SJSA1 (cell line): ENCODE results near the gene P2RX4. TPM values are rescaled to one million over a fixed set of nuclear protein-coding genes. Genes with fewer than 3 reads are reported as not detected.
"Not testable (repeated sequence)": the region's sequence is repeated elsewhere in the genome, so short reads cannot be mapped to it uniquely, and the experiment has no call there.

ENCODE experiments used
- DNase-seq, 2 experiments: peaks; one replicate each; pipeline ENCODE4 v3.0.0-alpha.2; 2015 to 2020; ENCODE audit warnings: low spot score in 2 of 2, low read depth in 1 of 2
- H3K27ac ChIP-seq: fragments of 250-450 bp; sonication (Bioruptor Pico); 2 replicates; pipeline ENCODE4 v1.5.1; 2020; ENCODE audit warnings: mild to moderate bottlenecking, moderate library complexity
- H3K27me3 ChIP-seq: fragments of 250-450 bp; sonication (Bioruptor Pico); replicated peaks from 2 replicates; pipeline ENCODE4 v1.5.1; 2020; ENCODE audit warnings: mild to moderate bottlenecking, moderate library complexity
- H3K36me3 ChIP-seq: fragments of 250-450 bp; sonication (Bioruptor Pico); 2 replicates; pipeline ENCODE4 v1.5.1; 2020; ENCODE audit warnings: mild to moderate bottlenecking
- H3K4me1 ChIP-seq: fragments of 250-450 bp; sonication (Bioruptor Pico); replicated peaks from 2 replicates; pipeline ENCODE4 v1.6.1; 2021; ENCODE audit warnings: mild to moderate bottlenecking
- H3K4me3 ChIP-seq: fragments of 250-450 bp; sonication (Bioruptor Pico); 2 replicates; pipeline ENCODE4 v1.5.1; 2020; ENCODE audit warnings: mild to moderate bottlenecking
- H3K9me3 ChIP-seq: fragments of 250-450 bp; sonication (Bioruptor Pico); replicated peaks from 2 replicates; pipeline ENCODE4 v1.5.1; 2020; ENCODE audit warnings: mild to moderate bottlenecking
- total RNA-seq: library from RNA; depleted of rRNA; stranded (reverse); fragments of >200 nt; shearing (Covaris generic); gene quantifications from 2 replicates; pipeline ENCODE4 v1.2.3, GENCODE V29; 2014

P2RX4 gene
- total RNA-seq, 1 experiment from 2014 or later = 99.2 TPM

GRCh38 chr12:121198949-121199348 is 11.0 kb upstream of the P2RX4 start:
- Histone ChIP-seq H3K27me3 (no peaks in the 10 kb centered on the region), H3K4me1 (peaks cover 22% of the 10 kb centered on the region), H3K9me3 (no peaks in the 10 kb centered on the region), H3K4me3 (no peak overlapping the region), H3K27ac (no peak overlapping the region), H3K36me3 (no peaks in the 10 kb centered on the region)
- DNase-seq = no peak

DNA sequence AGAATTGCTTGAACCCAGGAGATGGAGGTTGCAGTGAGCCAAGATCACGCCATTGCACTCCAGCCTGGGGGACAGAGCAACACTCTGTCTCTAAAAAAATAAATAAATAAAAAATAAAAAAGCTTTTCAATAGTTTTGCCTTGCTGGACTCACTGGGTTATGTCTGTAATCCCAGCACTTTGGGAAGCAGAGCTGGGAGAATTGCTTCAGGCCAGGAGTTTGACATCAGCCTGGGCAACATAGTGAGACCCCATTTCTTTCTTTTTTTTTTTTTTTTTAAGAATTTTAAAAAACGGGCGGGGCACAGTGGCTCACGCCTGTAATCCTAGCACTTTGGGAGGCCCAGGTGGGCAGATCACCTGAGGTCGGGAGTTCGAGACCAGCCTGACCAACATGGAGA is 8.8 kb upstream of the P2RX4 start:
- not testable (repeated sequence) for H3K27ac ChIP-seq, H3K27me3 ChIP-seq, H3K9me3 ChIP-seq, H3K4me3 ChIP-seq, DNase-seq, H3K36me3 ChIP-seq
- H3K4me1 ChIP-seq = peaks cover 35% of the 10 kb centered on the region

DNA sequence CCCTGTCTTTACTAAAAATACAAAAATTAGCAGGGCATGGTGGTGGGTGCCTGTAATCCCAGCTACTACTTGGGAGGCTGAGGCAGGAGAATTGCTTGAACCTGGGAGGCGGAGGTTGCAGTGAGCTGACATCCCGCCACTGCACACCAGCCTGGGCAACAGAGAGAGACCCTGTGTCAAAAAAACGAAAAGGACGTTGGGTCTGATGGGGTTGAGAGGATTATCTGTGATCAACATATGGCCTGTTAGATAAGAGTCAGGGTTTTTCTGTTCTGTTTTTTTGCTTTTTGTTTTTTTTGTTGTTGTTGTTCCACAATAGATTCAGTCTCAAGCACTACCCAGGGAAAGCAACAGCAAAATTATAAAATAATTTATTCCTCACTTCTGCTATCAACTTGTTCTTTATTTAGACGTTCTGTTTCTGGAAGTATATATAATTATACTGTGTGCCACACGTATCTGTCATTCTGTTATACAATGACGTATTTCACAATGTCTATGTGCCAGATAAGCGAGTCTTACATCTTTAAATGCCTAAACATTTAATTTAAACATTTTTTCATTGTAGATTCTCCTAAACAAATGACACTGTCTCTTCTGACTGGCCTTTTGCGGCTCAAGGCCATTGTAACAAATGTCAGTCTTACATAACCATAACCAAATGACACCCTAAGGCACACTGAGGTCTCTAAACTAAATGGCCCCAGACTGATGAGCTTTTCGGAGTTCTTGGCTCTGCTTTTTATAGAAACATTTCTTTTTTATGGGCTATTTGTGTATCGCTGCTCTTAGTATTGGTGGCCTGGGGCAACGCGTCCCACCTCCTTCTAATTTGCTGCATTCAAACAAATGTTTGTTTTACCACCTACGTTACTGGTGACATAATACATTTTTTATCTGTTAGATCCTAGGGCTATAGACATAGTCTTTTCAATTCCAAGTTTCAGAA is 7.2 kb upstream of the P2RX4 start:
- DNase-seq = peak in 1 of 2 experiments; percentile 71
- H3K4me3 ChIP-seq = no peak overlapping the region
- peaks cover 35% of the 10 kb centered on the region for H3K4me1 ChIP-seq
- peak overlapping the region; percentile 46 for H3K27ac ChIP-seq
- no peaks in the 10 kb centered on the region for H3K9me3 ChIP-seq
- no peaks in the 10 kb centered on the region for H3K36me3 ChIP-seq
- H3K27me3 ChIP-seq = no peaks in the 10 kb centered on the region

GRCh38 chr12:121203482-121203881 is 6.4 kb upstream of the P2RX4 start:
- H3K27me3 ChIP-seq = no peaks in the 10 kb centered on the region
- no peak for DNase-seq
- H3K9me3 ChIP-seq = no peaks in the 10 kb centered on the region
- peaks cover 35% of the 10 kb centered on the region for H3K4me1 ChIP-seq
- H3K27ac ChIP-seq = peak overlapping the region; percentile 46
- no peaks in the 10 kb centered on the region for H3K36me3 ChIP-seq
- H3K4me3 ChIP-seq = no peak overlapping the region

GRCh38 chr12:121205491-121205890 is 4.4 kb upstream of the P2RX4 start:
- peaks cover 5% of the 10 kb centered on the region for H3K36me3 ChIP-seq
- peaks cover 41% of the 10 kb centered on the region for H3K4me1 ChIP-seq
- no peaks in the 10 kb centered on the region for H3K27me3 ChIP-seq
- H3K9me3 ChIP-seq = no peaks in the 10 kb centered on the region
- H3K4me3 ChIP-seq = no peak overlapping the region
- no peak overlapping the region for H3K27ac ChIP-seq
- DNase-seq = no peak

DNA sequence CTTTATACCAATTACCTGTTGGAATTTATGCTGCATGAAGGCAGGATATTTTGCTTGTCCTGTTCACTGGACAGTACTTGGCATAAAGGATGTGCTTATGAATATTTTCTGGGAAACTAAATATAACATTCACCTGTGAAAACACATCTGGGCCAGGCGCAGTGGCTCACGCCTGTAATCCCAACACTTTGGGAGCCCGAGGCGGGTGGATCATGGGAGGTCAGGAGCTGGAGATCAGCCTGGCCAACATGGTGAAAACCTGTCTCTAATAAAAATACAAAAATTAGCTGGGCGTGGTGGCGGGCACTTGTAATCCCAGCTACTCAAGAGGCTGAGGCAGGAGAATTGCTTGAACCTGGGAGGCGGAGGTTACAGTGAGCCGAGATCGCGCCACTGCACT is 1.4 kb upstream of the P2RX4 start:
- H3K27ac ChIP-seq, DNase-seq, H3K27me3 ChIP-seq, H3K9me3 ChIP-seq, H3K4me3 ChIP-seq: not testable (repeated sequence)
- peaks cover 35% of the 10 kb centered on the region for H3K4me1 ChIP-seq
- peaks cover 20% of the 10 kb centered on the region for H3K36me3 ChIP-seq

GRCh38 chr12:121209221-121209620 is 708 bp upstream of the P2RX4 start:
- Histone ChIP-seq H3K36me3 (peaks cover 25% of the 10 kb centered on the region), H3K4me1 (peaks cover 35% of the 10 kb centered on the region), H3K4me3 (no peak overlapping the region), H3K27ac (no peak overlapping the region), H3K27me3 (no peaks in the 10 kb centered on the region), H3K9me3 (no peaks in the 10 kb centered on the region)
- no peak for DNase-seq

DNA sequence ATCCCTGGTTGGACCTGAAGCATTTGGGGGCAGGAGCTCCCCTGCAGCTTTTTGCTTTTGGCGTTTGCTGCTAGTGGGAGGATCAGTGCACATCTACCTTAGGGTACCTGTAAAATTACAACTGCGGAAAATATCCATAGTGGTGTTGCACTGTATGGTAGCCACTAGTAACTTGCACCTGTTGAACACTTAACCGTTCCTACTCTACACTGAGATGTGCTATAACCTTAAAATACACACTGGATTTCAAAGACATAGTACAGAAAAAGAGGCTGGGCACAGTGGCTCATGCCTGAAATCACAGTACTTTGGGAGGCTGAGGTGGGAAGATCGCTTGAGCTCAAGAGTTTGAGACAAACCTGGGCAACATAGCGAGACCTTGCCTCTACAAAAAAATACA is 2.9 kb downstream of the P2RX4 start:
- Histone ChIP-seq H3K4me1 (peaks cover 41% of the 10 kb centered on the region), H3K9me3 (no peaks in the 10 kb centered on the region), H3K27ac (no peak overlapping the region), H3K27me3 (no peaks in the 10 kb centered on the region), H3K4me3 (no peak overlapping the region), H3K36me3 (peaks cover 36% of the 10 kb centered on the region)
- DNase-seq = no peak

GRCh38 chr12:121214166-121214777 is 4.3 kb downstream of the P2RX4 start:
- H3K27me3 ChIP-seq = no peaks in the 10 kb centered on the region
- H3K27ac ChIP-seq = peak overlapping the region; percentile 40
- H3K9me3 ChIP-seq = no peaks in the 10 kb centered on the region
- no peak overlapping the region for H3K4me3 ChIP-seq
- no peak for DNase-seq
- H3K4me1 ChIP-seq = peaks cover 41% of the 10 kb centered on the region
- peaks cover 50% of the 10 kb centered on the region for H3K36me3 ChIP-seq

DNA sequence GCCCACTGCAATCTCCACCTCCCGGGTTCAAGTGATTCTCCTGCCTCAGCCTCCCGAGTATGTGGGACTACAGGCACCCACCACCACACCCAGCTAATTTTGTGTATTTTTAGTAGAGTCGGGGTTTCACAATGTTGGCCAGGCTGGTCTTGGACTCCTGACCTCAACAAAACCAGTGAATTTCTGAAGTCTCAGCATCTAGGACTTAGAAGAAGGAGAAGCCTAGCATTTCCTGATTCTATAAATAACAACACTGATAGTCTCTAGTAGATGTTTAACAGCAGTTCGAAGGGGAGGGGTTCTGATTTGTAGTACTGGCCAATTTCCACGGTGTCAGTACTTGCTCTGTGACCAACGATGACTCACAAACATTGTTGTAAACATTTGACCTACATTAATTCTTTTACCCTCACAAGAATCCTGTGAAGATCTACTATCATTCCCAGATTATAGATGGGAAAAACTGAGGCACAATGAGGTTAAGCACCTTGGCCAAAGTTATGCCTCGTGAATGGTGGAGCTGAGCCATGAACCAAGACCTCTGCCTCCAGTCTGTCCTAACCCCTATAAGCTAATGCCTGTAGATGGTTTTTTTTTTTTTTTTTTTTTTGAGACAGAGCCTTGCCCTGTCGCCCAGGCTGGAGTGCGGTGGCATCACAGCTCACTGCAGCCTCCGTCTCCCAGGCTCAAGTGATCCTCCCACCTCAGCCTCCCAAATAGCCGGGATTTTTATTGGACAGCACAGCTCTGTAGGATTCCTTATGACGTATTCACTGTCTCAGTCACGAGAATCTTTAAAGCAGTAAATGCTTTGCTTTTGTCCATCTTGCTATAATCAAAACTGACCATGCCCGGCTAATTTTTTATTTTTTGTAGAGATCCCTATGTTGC is 5.2 kb downstream of the P2RX4 start:
- Histone ChIP-seq H3K27me3 (no peaks in the 10 kb centered on the region), H3K4me1 (peaks cover 39% of the 10 kb centered on the region), H3K36me3 (peaks cover 52% of the 10 kb centered on the region), H3K4me3 (no peak overlapping the region), H3K9me3 (no peaks in the 10 kb centered on the region), H3K27ac (peak overlapping the region; percentile 40)
- DNase-seq = peak; percentile 70 to 80

DNA sequence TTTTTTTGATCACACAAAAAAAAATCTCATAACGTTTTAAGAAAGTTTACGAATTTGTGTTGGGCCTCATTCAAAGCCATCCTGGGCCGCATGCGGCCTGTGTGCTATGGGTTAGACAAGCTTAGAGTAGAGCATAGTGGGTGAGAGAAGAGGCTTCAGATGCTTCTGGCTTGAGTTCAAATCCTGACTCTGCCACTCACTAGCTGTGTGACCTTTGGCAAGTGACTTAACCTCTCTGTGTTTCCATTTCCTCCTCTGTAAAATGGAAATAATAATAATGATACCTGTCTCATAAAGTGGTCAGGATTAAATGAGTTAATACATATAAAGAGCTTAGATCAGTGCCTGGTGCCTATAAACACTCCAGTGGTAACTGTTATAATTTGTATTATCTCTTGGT is 6.2 kb downstream of the P2RX4 start:
- Histone ChIP-seq H3K4me3 (no peak overlapping the region), H3K9me3 (no peaks in the 10 kb centered on the region), H3K27me3 (no peaks in the 10 kb centered on the region), H3K27ac (no peak overlapping the region), H3K4me1 (peaks cover 32% of the 10 kb centered on the region), H3K36me3 (peaks cover 57% of the 10 kb centered on the region)
- DNase-seq = no peak

GRCh38 chr12:121217063-121217462 is 7.1 kb downstream of the P2RX4 start:
- Histone ChIP-seq H3K4me1 (peaks cover 24% of the 10 kb centered on the region), H3K9me3 (no peaks in the 10 kb centered on the region), H3K36me3 (peaks cover 59% of the 10 kb centered on the region), H3K4me3 (no peak overlapping the region), H3K27ac (no peak overlapping the region), H3K27me3 (no peaks in the 10 kb centered on the region)
- DNase-seq = no peak

DNA sequence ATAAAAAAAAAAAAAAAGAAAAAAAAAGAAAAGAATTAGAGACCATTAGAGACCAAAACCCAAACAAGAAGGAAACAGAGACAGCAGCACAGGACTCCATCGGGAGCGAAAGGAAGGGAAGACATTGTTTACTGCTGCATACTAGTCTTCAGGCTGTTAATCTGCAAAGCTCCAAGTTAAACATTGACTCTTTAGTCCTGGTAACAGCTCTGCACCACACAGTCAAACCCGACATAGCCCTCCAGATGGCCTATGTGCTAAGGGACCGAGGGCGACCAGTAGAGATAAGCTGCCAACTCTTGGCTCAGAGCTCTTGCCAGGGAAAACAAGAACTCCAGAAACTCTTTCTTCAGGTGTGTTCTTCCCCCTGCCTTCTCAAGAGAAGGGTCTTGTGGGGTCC is 7.8 kb downstream of the P2RX4 start:
- H3K36me3 ChIP-seq = peaks cover 60% of the 10 kb centered on the region
- no peaks in the 10 kb centered on the region for H3K27me3 ChIP-seq
- no peak overlapping the region for H3K27ac ChIP-seq

More for the DNA sequence above, 7.8 kb downstream of the P2RX4 start:
- H3K9me3 ChIP-seq = no peaks in the 10 kb centered on the region
- H3K4me1 ChIP-seq = peaks cover 24% of the 10 kb centered on the region
- DNase-seq = no peak
- H3K4me3 ChIP-seq = no peak overlapping the region
